DMS53 treated with DMSO at 0.1 percent for 48 hours (cell line): Measurements from ENCODE around the gene ZBTB38.

Source experiments
- DNase-seq: peaks from one replicate; lab custom pipeline; 2025; ENCODE audit not compliant: unreplicated experiment; lab: John Stamatoyannopoulos, UW

The ZBTB38 gene

DNA sequence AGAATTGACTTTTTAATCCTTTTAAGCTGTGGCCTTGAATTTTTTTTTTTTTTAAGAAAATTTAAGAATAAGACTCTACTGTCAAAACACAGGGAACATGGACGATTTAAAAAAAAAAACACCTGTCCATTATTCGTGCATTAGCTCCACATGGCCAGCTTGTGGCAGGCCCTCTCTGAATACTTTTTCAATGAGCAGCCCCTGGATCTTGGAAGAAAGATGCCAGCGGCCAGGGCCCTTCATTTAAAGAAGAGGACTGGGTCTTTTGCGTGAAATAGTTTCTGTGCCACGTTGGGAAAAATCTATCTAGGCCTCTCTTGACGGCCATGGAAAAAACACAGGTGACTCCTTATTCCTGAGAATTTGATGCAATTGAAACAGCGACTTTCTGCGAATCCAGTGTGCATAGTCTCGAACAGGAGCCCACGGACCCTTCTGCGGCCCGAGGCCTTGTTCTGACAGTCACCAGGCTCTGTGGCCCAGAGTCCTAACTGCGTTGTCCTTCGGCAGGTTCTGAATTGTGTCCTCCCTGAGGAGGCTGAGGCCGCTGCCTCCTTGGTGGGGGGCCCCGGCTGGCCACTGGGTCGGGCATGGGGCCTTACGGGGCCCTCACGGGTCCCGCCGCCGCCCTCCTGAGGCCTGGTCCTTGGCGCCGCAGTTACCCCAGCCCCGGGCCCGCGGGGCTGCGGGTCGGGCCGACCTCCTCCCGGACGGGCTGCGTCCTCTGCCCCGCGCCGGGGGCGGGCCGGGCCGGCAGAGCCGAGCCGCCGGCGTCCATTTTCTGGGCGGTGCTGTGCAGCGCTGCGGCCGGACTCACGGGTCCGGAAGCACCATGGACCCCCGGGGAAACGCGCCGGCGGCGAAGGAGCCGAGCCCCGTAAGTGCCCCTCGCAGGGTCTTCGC is 33.5 kb downstream of the ZBTB38 start:
- no peak for DNase-seq

DNA sequence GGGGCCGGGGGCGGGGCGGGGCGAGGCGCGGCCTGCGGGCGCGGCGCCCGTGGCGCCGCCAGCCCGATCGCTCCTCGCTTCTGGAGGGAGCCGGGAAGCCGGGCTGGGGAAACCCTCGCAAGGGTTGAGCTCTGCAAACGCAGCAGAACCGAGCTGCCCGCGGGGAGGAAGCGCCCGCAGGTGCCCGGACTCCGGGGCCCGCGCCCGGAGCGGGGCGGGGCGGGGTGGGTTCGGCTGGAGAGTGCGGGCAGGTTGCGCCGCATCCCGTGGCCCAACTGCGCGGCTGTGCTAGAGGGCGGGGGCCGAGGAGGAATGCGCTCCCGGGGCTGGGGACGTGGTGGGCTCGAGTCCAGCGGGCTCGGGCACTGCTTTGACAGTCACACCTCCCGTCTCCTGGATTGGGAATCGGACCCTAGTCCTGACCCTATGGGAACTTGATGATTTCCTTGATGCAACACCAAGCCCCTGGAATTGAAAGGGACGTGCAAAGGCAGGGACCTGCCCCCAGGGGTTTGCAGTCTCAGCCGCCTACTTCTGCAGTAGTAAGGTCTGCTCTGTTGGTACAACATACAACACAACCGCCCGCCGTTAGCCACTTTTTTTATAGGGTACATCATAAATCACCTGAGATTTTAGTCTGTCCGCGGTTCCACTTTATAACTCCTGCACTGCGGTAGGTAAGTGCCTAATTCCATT is 34.3 kb downstream of the ZBTB38 start:
- DNase-seq, result no peak

DNA sequence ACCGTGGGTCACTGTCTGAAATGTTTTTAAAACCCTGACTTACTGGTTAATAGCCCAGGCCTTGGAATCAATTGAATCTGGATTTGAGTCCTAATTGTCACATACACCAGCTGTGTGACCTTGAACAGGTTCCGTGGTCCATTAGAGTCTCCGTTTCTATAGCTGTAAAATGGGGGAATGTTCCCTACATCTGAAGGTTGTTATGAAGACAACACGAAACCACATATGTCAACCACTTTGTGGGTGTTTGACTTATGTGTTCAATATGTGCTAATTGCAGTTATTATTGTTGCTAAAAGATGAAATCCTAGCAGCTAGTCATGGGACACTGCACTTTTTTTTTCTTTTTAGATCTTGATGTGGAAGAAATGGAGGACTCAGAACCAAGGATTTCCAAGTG is 35.3 kb downstream of the ZBTB38 start:
- DNase-seq, result no peak

DNA sequence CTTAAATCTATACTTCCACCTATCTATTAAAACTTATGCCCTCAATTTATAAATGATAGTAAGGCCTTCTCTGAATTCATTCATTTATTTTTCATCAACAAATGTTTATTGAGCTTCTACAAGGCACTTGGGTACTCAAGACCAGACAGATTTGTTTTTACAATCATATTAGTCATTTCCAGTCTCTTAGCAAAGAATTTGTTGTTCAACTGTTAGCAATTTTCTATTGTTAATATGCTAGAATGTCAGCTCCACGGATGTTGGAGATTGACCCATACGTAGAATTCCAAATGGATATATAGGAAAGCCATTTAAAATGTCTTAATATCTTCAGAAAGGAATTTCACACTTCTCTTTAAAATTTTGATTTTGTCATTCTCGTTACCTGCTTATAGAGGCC is 36.7 kb downstream of the ZBTB38 start:
- DNase-seq, result no peak

DNA sequence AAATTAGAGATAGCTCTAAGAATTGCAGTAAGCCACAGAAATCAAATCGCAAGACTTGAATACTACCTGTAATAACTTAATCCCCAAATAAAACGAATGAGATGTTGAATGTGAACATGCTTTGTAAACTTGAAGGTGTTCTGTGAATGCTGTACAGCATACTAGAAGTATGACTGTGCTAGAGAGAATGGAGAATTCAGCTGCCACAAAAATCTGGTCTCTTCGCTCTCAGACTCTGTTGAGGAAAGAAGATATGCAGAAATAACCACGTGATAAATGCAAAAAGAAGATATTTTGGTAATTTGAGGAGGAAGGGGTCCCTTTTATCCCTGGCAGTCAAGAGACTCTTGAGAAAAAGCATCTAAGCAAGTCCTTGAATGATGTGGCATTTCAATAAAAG is 37.3 kb downstream of the ZBTB38 start:
- DNase-seq, result no peak

DNA sequence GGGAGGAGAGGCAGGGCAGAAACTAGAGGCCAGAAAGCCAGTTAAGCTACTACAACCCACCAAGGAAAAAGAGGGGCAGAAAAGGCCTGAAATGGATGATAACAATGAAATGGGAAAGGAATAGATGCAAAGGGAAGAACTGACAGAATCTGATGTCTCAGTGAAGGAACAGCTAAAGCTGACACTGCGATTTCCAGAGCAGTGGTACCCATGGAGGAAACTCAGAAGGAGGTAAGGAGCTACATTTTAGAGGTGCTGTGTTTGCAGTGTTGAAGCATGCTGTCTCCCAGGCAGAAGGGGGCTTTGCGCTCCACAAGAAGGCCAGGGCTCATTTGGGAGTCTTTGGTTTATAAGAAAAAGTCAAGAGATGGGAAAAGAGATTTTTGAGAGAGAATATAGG is 38.0 kb downstream of the ZBTB38 start:
- no peak for DNase-seq

DNA sequence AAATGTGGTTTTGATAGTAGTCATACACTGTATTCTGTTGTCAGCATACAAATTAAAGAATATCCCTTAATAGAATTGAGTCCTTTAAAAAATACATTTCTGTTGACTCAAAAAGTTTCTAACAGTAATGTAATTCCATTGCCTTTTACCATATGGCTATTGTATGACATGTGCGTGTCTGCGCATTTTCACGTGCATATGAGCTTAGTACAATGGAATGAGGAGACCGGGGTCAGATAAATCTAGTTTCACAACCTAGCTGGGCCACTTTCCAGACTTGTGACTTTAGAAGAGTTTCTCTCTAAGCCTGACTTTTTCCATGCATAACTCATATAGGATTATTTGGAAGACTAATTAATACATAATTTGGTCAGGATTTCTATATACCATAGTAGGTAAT is 38.7 kb downstream of the ZBTB38 start:
- DNase-seq, result no peak

DNA sequence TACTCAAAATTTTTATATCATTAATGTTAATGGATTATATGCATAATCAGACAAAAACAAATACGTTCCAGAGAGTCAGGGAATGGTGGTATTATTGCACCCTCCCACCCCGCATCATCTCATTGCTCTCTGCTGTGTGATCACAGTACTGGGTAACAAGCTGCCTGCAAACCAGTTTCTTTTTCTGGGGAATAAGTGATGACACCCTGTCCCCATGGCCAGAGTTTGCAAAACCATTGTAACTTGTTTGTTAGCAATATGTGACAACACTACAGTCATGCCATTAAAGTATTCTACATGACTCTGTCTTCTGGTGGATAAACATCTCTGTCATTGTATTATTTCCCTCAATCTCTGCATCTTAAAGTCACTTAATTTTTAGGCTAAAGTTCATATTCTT is 39.5 kb downstream of the ZBTB38 start:
- no peak for DNase-seq

DNA sequence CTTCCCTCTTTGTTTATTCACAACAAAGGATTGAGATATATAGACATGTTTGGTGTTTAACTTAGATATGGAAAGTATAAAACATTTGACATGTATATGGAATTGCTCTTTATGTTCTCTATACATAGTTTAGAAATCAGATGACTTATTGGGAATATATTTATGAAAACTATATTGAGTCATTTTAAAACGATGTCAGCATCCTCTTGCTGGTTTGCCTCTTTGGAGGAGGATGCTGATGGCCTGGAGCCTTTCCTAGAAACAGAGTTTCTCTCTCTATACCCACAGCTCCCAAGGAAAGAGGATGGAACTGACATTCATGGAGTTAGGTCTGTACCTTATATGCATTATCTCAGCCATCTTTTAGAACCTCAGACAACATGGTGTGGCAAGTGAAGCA is 40.3 kb downstream of the ZBTB38 start:
- DNase-seq, result no peak

DNA sequence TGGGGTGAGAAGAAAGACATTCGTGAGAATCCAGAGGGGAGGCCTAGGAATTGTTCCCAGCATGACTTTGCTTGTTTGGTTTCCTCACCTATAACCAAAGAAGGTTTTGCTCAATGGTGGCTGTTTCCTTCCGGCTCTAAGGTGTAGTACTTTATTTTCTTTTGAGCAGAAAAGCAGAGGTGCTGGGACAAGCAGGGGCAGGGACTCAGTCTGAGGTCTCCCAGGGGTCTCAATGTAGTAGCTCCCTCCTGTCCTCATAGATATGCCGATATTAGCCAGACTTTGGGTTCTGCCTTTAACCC is 41.6 kb downstream of the ZBTB38 start:
- no peak for DNase-seq

DNA sequence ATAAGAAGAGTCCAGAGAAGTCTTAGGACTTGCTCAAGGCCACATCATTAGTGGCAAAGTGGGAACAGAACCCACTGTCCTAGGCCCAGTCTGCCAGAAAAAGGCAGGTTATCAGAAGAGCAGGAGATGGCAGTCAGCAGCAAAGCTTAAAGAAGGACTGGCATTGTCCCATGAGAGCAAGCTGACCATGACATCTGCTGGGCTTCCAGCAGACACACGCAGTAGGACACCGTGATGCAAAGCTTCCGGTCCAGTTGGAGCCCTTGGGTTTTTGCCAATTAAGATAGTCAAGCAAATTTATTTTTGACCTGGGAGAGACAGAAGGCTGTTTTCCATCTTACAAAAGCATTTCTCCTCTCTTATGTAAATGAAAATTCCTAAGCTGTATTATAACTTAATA is 42.1 kb downstream of the ZBTB38 start:
- DNase-seq, result no peak

DNA sequence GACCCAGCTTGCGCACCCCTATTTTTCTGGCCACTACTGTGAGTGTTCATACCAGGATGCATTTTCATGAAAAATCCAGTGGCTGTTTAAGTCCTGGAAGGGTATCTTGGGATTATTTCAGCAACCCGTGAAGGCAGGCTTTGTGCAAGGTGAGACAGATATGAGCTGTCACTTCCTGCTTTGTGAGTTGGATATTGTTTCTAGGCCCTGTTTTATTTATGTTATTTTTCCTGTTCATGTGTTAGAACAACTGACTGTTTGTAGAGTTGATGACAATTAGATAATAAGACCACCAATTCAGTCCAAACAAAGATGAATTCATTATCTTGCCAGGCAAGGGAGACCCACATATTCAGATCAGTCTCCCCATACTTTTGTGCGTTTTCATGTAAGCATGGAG is 42.5 kb downstream of the ZBTB38 start:
- DNase-seq, result peak; percentile 20

DNA sequence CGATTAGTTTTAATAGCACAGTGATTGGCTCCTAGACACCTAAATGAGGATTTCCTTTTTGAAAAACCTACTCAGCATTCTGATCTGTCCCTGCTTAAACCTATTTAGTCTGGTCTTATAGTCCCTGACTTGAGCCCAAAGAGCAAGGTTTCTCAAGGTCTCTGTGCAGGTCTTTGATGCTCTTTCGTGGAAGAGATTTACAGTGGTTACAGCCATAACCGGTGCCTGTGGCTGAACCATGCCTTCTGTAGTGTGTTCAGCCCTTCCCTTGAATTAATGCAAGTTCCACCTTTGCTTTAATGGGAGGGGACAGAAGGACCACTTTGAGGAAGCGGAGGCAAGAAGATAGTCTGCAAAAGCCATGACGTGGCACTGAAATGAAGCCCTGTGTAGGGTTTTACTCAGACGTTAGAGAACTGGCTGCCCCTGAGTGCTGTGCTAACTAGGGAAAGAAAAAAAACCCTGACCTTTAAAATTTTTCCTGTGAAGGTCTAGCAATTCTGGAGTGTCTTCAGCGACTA is 43.0 kb downstream of the ZBTB38 start:
- DNase-seq, result no peak

DNA sequence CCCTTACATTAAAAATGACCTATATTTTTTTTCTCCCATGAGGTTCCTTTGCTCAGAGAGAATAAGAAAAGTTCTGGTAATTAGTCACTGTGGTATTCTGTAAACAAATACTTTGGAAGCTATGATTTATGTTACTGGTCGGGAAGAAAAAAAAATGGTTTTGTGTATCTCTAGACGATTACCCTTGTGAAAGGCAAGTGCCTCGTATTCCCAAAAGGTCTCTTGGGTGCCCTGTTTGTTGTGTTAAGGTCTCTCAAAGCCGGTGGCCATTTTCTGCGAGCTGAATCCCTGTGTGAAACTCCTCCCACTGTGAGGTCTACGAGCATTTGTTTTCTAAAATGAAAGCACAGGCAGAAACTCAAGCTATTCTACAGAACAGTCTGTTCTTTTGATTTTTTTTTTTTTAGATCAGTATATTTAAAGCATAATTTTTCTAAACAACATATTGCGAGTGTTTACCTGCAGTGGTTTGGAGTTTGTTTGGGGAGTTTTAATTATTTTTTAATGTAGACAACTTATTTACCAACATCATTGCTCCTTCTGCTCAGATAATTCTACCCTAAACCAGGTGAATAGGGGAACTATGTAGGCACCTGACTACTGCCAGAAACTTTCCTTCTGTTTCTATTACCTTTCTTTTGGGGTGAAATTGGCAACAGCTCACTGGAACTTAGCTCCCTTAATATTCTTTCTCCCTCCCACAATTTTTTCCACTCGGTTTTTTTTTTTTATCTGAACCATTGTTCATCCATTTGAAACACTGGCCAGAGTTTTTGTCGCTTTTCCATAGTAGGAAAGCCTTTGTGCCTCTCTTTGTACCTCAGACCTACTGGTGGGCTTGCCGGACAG is 44.0 kb downstream of the ZBTB38 start:
- DNase-seq, result peak; percentile 31

DNA sequence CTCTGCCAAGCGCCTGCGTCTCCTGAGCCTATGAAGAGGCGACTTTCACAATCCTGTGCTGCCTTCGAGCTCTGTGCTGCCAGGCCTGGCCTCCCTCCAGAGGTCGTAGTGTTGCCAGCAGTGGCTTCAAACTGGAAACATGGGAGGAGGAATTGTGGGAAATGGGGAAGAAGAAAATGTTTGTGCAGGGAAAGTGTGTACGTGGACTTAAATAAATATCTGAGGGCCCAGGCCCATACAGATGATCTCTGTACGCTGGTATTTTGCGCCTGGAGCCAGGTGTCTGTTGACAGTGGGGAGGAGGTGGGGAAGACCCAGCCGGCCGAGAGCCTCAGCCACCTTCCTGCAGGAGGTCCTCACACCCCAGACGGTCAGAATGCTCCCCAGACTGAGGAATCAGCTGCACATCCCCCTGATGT is 44.6 kb downstream of the ZBTB38 start:
- peak; percentile 26 for DNase-seq

DNA sequence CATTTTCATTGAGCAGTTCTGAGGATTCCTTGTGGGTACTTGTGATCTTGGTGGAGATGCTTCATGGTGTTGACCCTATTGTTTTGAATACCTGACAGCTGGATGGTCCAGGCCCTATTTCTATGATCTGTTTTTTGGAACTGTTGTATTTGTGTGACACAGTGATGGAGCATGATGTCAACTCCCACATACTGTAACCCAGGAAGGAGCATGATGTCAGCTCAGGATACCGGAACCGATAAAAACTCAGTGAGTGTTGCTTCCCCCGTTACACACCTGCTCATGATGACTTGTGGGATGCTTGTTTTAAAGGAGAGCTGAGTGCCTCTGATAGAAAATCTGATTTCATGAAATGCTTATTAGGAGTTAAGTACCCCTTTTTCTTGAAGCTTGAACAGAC is 45.1 kb downstream of the ZBTB38 start:
- DNase-seq, result no peak

DNA sequence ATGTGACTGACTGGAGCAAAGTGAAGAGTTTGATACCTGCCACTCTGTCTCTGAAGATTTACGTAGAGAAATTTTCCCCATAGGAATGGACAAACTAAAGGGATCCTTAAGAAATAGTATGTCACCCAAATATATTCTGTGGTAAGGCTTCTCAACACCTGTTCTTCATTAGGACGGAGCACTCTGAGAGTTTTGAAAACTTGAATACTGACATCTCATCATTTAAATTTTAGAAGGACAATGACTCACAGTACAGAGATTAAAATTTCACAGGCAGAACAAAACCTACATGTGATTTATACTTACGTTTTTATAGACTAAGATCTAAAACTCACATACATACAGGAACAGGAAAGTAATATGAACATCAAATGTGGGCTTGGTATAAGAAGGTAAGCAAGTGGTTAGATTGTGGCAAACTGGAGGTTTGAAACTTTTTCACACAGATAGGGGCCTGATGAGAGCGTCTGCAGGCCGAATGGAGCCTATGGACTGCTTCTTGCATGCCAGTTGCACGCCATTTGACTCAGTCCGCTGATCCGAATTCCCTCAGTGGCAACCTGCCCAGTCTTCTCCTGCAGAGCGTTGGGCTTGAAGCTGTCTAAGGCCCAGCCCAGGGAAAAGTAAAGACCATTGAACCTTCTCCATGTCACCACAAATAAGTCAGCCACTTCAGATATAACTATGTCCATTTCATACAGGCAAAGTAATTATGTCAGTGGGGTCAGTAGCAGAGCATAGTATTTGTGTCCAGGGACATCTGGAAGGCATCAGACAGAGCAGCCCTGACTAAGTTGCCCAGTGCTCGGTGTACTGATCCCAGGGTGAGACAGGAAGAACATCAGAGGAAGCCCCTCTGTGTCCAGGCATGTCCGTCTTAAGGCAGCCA is 45.7 kb downstream of the ZBTB38 start:
- no peak for DNase-seq

DNA sequence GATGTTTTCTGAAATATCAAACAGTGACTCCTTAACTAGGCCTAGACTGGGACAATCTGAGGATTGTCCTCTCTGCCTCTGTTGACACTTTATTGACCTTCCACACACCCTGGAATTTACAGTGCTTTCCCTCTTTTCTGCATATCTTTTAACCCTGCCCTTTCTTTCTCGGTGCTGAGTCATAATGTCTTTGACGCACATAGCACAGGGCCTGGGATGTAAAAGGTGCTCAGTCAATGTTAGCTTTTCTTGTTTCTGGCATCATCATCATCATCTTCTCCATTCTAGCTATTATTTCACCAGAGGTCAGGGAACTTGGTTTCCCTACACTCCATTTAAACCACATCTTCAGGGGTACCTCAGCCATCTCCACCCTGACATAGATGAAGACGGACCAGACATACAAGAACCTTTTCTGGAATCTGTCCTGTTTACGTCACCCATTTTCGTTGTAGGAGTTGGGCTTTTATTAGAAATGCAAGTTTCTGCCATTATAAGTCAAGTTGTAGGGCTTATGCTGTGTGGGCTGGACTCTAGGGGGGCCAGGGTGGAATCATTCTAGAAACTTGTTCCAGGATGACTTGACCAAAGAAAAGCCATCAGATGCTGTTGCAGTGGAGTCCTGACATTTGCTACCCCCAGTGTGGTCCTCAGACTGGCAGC is 46.6 kb downstream of the ZBTB38 start:
- no peak for DNase-seq

DNA sequence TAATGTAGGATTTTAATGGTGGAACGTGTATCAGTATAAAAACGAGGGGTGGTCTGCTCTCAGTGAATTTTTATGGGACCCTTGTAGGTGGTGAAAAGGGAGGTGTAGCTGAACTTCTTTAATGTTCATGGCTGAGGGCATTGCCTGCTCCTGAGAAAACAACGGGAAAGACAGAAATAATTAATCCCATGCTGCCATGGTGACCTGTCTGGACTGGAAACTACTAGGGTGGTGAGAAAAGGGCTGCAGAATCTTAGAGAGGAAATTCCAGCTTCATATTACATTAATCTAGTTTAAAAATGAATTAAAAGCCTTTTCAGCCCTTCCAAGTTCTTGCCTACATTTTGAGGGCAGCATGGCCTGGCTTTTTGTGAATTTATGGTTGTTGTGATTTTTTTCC is 47.6 kb downstream of the ZBTB38 start:
- DNase-seq, result no peak
